ENCODE results near the gene PALLD. TPM values are rescaled to one million over a fixed set of nuclear protein-coding genes. Genes with fewer than 3 reads are reported as not detected.
A peak's percentile ranks its signal among the peaks of the same experiment; 100 is the strongest.

Gene PALLD
- total and polyA plus RNA-seq, 2 of the 13 experiments (the other 11 are each of a cell fraction or from before 2014, with no cell fraction given): 0.50 to 1.5 TPM

- TF ChIP-seq AHDC1 (CRISPR knock-in tag; IDR thresholded peaks at IDR 0.05; ENCODE audit: borderline replicate concordance) (peak; percentile 36; the same call in 1 of the 2 replicates), ZNF772 (CRISPR knock-in tag; IDR thresholded peaks at IDR 0.05) (no peak), ZNF878 (CRISPR knock-in tag; IDR thresholded peaks at IDR 0.05) (no peak), ZNF703 (CRISPR knock-in tag; IDR thresholded peaks at IDR 0.05; ENCODE audit: borderline replicate concordance) (no peak), TBX3 (IDR thresholded peaks at IDR 0.05; ENCODE audit: borderline replicate concordance) (no peak), MYPOP (CRISPR knock-in tag; IDR thresholded peaks at IDR 0.05) (no peak), ZBTB26 (CRISPR knock-in tag; IDR thresholded peaks at IDR 0.05; ENCODE audit: borderline replicate concordance) (no peak), LRRFIP1 (CRISPR knock-in tag; conservative IDR thresholded peaks at IDR 0.05) (no peak), PAXIP1 (CRISPR knock-in tag; conservative IDR thresholded peaks at IDR 0.05) (peak; percentile 21; the same call in 1 of the 2 replicates), ZNF614 (CRISPR knock-in tag; IDR thresholded peaks at IDR 0.05; ENCODE audit: borderline replicate concordance) (no peak), RBAK (CRISPR knock-in tag; IDR thresholded peaks at IDR 0.05) (no peak)
- TF ChIP-seq, protein P1, sequence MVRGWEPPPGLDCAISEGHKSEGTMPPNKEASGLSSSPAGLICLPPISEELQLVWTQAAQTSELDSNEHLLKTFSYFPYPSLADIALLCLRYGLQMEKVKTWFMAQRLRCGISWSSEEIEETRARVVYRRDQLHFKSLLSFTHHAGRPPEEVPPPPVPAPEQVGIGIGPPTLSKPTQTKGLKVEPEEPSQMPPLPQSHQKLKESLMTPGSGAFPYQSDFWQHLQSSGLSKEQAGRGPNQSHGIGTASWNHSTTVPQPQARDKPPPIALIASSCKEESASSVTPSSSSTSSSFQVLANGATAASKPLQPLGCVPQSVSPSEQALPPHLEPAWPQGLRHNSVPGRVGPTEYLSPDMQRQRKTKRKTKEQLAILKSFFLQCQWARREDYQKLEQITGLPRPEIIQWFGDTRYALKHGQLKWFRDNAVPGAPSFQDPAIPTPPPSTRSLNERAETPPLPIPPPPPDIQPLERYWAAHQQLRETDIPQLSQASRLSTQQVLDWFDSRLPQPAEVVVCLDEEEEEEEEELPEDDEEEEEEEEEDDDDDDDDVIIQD (CRISPR knock-in tag; IDR thresholded peaks at IDR 0.05; ENCODE audit: low read depth): peak; percentile 80; the same call in 1 of the 2 replicates
These were observed 423.0 kb downstream of the PALLD start (continued) for GRCh38 chr4:168919706-168920324.
